GM21723 (cell line): ENCODE data around the gene VIPR2.
"Not testable (repeated sequence)": the region's sequence is repeated elsewhere in the genome, so short reads cannot be mapped to it uniquely, and the experiment has no call there.

Source experiments
- ATAC-seq: cut with Tn5 transposase; IDR thresholded peaks from one replicate; pipeline ENCODE4 v1.9.1; 2021; ENCODE audit warnings: mild to moderate bottlenecking, moderate library complexity; ENCODE audit not compliant: unreplicated experiment

Gene VIPR2

GRCh38 chr7:159140170-159140910 lies 4.3 kb downstream of the VIPR2 start:
- no peak for ATAC-seq

- ATAC-seq = no peak
Observed at GRCh38 chr7:159139639-159140038, 5.0 kb downstream of the VIPR2 start.

GRCh38 chr7:159139202-159139601 lies 5.5 kb downstream of the VIPR2 start:
- no peak for ATAC-seq

- no peak for ATAC-seq
Observed at GRCh38 chr7:159138508-159138907, 6.2 kb downstream of the VIPR2 start.

GRCh38 chr7:159137906-159138305 lies 6.8 kb downstream of the VIPR2 start:
- ATAC-seq = no peak

- ATAC-seq = no peak
Observed at GRCh38 chr7:159136846-159137245, 7.8 kb downstream of the VIPR2 start.

GRCh38 chr7:159136442-159136841 lies 8.2 kb downstream of the VIPR2 start:
- ATAC-seq = no peak

GRCh38 chr7:159136013-159136412 lies 8.7 kb downstream of the VIPR2 start:
- ATAC-seq = no peak

- not testable (repeated sequence) for ATAC-seq
Observed at GRCh38 chr7:159132670-159133443, 11.8 kb downstream of the VIPR2 start.

GRCh38 chr7:159130820-159131219 lies 13.8 kb downstream of the VIPR2 start:
- no peak for ATAC-seq

- ATAC-seq = no peak
Observed at GRCh38 chr7:159130199-159130775, 14.4 kb downstream of the VIPR2 start.

GRCh38 chr7:159128767-159129166 lies 15.9 kb downstream of the VIPR2 start:
- ATAC-seq = no peak

GRCh38 chr7:159127691-159128642 lies 16.7 kb downstream of the VIPR2 start:
- no peak for ATAC-seq

GRCh38 chr7:159126311-159127260 lies 18.1 kb downstream of the VIPR2 start:
- ATAC-seq = no peak

GRCh38 chr7:159125955-159126270 lies 18.8 kb downstream of the VIPR2 start:
- ATAC-seq = no peak

- ATAC-seq = no peak
Observed at GRCh38 chr7:159125104-159125954, 19.3 kb downstream of the VIPR2 start.

- not testable (repeated sequence) for ATAC-seq
Observed at GRCh38 chr7:159123793-159124192, 20.9 kb downstream of the VIPR2 start.

- ATAC-seq = not testable (repeated sequence)
Observed at GRCh38 chr7:159123294-159123693, 21.4 kb downstream of the VIPR2 start.

GRCh38 chr7:159122276-159122675 lies 22.4 kb downstream of the VIPR2 start:
- no peak for ATAC-seq
